Neural cell (in vitro differentiated cells): ENCODE data around the gene SPATS2.

Experiments used
- CTCF ChIP-seq: fragments of 450-650 bp; IDR thresholded peaks from 2 replicates; pipeline ENCODE4 v1.5.1; 2014; ENCODE audit warnings: antibody characterized with exemption, mild to moderate bottlenecking, moderate library complexity; ENCODE audit not compliant: poor library complexity, severe bottlenecking
- EP300 ChIP-seq: fragments of 450-650 bp; conservative IDR thresholded peaks from 2 replicates; pipeline ENCODE4 v1.6.1; 2014; ENCODE audit warnings: antibody characterized with exemption, mild to moderate bottlenecking, moderate library complexity; ENCODE audit not compliant: poor library complexity, severe bottlenecking
- EZH2 ChIP-seq: fragments of 200-600, 300-800 bp; shearing (Covaris generic), sonication (generic); IDR thresholded peaks from 2 replicates; pipeline ENCODE4 v1.6.1; 2014; ENCODE audit warnings: antibody characterized with exemption, low read length, borderline replicate concordance, mild to moderate bottlenecking; ENCODE audit not compliant: insufficient read depth, poor library complexity, severe bottlenecking
- POLR2AphosphoS5 ChIP-seq: IDR thresholded peaks from 2 replicates; pipeline ENCODE4 v1.6.1; 2012
- RAD21 ChIP-seq: fragments of 450-650 bp; conservative IDR thresholded peaks from 2 replicates; pipeline ENCODE4 v1.6.1; 2014; ENCODE audit warnings: antibody characterized with exemption, mild to moderate bottlenecking, moderate library complexity
- TAF1 ChIP-seq: IDR thresholded peaks from 2 replicates; pipeline ENCODE4 v1.6.1; 2012; ENCODE audit warnings: low read depth

- TF ChIP-seq POLR2AphosphoS5: no peak
- no peak for TF ChIP-seq TAF1
- TF ChIP-seq EZH2: no peak
- TF ChIP-seq CTCF: no peak
- no peak for TF ChIP-seq EP300
- no peak for TF ChIP-seq RAD21
Observed at GRCh38 chr12:49503674-49504180, 136.5 kb downstream of the SPATS2 start.
